Peyer's patch (tissue), 4 donors: ENCODE results near the gene PLK3. TPM values are rescaled to one million over a fixed set of nuclear protein-coding genes. Genes with fewer than 3 reads are reported as not detected.

ENCODE experiments used
- DNase-seq, 3 donors: peaks; one replicate each; pipeline ENCODE4 v3.0.0-alpha.2; 2017 to 2019
- H3K27ac ChIP-seq, 4 donors: fragments of 200-600 bp; sonication (generic); one replicate each; pipeline ENCODE4 v1.5.1; 2016 to 2019
- H3K27me3 ChIP-seq, 2 donors: fragments of 200-600 bp; sonication (generic); one replicate each; pipeline ENCODE4 v1.5.1; 2019
- H3K36me3 ChIP-seq, 3 donors: fragments of 200-600 bp; sonication (generic); one replicate each; pipeline ENCODE4 v1.5.1; 2016 to 2019
- H3K4me1 ChIP-seq, 4 donors: fragments of 200-600 bp; sonication (generic); one replicate each; pipeline ENCODE4 v1.5.1; 2016 to 2019
- H3K4me3 ChIP-seq, 4 donors: fragments of 200-600 bp; sonication (generic); 1 replicate in 3 of 4; 2 replicates in 1 of 4; pipeline ENCODE4 v1.5.1; 2016 to 2019; ENCODE audit warnings: mild to moderate bottlenecking in 1 of 4
- H3K9me3 ChIP-seq, 4 donors: fragments of 200-600 bp; sonication (generic); one replicate each; pipeline ENCODE4 v1.5.1; 2016 to 2019; ENCODE audit warnings: mild to moderate bottlenecking in 1 of 4
- POLR2A ChIP-seq, 2 donors: fragments of 450-650 bp; IDR thresholded peaks; one replicate each; pipeline ENCODE4 v1.5.1; 2017; ENCODE audit warnings: antibody characterized with exemption in 2 of 2, mild to moderate bottlenecking in 2 of 2, moderate library complexity in 2 of 2
- total RNA-seq, 4 donors: library from RNA; depleted of rRNA; stranded (reverse); fragments of >200 nt; gene quantifications; one replicate each; pipeline ENCODE4 v1.1.0, GENCODE V29; 2016
- TF ChIP-seq, protein P1 (sequence below), 6 experiments: fragments of 450-650 bp in 4 of 6; fragments of 200-600 bp in 2 of 6; sonication (generic) in 1 of 6; IDR thresholded peaks; one replicate each; pipeline ENCODE4 v1.5.1; 2017 to 2019; ENCODE audit warnings: antibody characterized with exemption in 6 of 6, mild to moderate bottlenecking in 3 of 6, moderate library complexity in 1 of 6

Gene PLK3
- total RNA-seq, 4 donors from 2014 or later, result 7.7 to 28.1 (median 23.5) TPM

DNA sequence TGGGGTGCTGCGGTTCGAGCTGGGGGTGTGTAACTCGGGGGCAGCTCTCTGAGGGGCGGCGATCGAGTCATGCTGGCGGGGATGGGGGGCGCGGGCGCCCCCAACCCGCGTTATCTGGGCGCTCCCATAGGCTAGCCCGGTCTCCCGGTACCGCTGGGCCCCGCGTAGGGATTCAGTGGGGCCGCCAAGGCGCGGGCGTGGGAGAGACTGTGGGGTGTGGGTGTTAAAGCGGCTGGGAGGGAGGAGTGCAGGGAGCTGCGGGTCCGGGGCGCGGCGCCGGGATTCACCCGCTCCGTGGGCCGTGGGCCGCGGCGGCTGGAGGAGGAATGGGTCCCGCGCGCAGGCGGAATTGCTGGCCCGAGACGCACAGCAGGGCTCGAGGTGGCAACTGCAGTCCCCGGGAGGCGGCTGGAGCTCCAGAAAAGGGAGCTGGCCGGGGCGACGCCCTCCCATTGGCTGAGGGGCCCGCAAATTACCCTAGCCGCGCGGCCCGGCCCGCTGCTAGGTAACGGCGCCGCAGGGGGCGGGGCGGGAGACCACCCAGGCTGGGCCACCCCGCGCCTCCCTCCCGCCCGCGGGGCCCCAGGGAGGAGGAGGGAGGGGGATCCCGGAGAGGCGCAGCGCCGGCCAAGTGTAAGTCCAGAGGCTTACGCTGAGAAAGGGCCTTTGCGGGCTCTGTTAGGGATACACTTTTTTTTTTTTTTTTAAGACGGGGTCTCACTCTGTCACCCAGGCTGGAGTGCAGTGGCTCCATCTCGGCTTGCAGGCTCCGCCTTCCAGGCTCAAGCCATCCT is 42.9 kb downstream of the PLK3 start, which contains the start of gene PTCH2:
Gene PTCH2 (minus strand): TSS at position 392 of the 794 bp plus-strand sequence. CDS start 321 bp downstream, at position 71.
- peak within 1 kb of the TSS in 3 of 4 donors; percentile 4 to 38 (median 21) for H3K27ac ChIP-seq
- H3K36me3 ChIP-seq, result no peaks in the 10 kb centered on the region
- H3K9me3 ChIP-seq, result no peaks in the 10 kb centered on the region
- DNase-seq, result peak; percentile 29 to 69 (median 62)
- H3K4me1 ChIP-seq, result peaks cover 0 to 11% (median 9%) of the 10 kb centered on the region in 4 donors
- H3K4me3 ChIP-seq, result peak within 1 kb of the TSS; percentile 27 to 63 (median 51)
- TF ChIP-seq, protein P1, sequence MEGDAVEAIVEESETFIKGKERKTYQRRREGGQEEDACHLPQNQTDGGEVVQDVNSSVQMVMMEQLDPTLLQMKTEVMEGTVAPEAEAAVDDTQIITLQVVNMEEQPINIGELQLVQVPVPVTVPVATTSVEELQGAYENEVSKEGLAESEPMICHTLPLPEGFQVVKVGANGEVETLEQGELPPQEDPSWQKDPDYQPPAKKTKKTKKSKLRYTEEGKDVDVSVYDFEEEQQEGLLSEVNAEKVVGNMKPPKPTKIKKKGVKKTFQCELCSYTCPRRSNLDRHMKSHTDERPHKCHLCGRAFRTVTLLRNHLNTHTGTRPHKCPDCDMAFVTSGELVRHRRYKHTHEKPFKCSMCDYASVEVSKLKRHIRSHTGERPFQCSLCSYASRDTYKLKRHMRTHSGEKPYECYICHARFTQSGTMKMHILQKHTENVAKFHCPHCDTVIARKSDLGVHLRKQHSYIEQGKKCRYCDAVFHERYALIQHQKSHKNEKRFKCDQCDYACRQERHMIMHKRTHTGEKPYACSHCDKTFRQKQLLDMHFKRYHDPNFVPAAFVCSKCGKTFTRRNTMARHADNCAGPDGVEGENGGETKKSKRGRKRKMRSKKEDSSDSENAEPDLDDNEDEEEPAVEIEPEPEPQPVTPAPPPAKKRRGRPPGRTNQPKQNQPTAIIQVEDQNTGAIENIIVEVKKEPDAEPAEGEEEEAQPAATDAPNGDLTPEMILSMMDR (IDR thresholded peaks at IDR 0.05), result no peak
- TF ChIP-seq POLR2A (IDR thresholded peaks at IDR 0.05), result no peak
- peaks cover 0 to 4% of the 10 kb centered on the region in 2 donors for H3K27me3 ChIP-seq

DNA sequence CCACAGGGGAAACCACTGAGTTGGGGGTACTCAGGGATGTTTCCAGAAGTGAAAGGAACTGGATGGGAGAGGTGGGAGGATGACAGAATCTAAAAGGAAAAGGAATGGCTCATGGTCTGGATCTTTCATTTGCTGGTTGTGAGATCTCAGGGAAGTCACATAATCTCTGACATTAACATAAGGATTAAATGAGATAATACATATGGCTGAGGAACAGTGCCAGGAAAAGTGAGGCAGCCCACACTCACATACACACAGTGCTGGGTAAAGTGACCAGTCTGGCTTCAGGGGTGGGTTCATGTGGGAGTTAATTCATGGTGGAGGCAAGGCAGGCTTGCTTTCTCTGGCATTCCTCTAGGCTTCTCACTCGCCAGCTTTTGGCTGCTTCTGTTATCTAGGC is 46.8 kb downstream of the PLK3 start:
- Histone ChIP-seq H3K36me3 (no peaks in the 10 kb centered on the region), H3K4me1 (peaks cover 0 to 11% (median 9%) of the 10 kb centered on the region in 4 donors), H3K9me3 (no peaks in the 10 kb centered on the region), H3K4me3 (no peak overlapping the region), H3K27me3 (peaks cover 0 to 4% of the 10 kb centered on the region in 2 donors), H3K27ac (no peak overlapping the region)
- TF ChIP-seq, protein P1 (IDR thresholded peaks at IDR 0.05), result no peak
- no peak for TF ChIP-seq POLR2A (IDR thresholded peaks at IDR 0.05)
- DNase-seq, result no peak

DNA sequence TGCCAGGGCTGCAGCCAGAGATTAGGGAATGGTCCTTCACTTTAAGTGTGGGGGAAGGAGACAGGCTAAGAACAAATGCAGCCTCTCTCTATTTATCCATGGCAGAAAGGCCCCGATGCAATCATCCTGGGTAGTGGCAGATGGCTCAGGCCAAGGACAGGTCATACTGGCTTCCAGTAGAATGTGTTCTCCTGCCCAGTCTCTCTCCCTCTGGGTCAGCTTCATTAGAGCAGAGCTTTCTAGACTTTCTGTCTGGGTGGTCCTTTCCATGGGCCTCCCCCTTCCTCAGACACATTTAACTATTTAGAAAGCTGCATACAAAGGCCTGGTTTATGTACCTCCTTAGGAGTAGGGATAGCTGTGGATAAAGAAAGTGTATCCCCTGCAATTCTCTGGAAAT is 47.7 kb downstream of the PLK3 start:
- DNase-seq, result no peak
- Histone ChIP-seq H3K27me3 (peaks cover 0 to 2% of the 10 kb centered on the region in 2 donors), H3K4me1 (peaks cover 0 to 7% (median 7%) of the 10 kb centered on the region in 4 donors), H3K9me3 (no peaks in the 10 kb centered on the region), H3K4me3 (no peak overlapping the region), H3K27ac (no peak overlapping the region), H3K36me3 (no peaks in the 10 kb centered on the region)
- no peak for TF ChIP-seq POLR2A (IDR thresholded peaks at IDR 0.05)
- TF ChIP-seq, protein P1 (IDR thresholded peaks at IDR 0.05), result no peak

DNA sequence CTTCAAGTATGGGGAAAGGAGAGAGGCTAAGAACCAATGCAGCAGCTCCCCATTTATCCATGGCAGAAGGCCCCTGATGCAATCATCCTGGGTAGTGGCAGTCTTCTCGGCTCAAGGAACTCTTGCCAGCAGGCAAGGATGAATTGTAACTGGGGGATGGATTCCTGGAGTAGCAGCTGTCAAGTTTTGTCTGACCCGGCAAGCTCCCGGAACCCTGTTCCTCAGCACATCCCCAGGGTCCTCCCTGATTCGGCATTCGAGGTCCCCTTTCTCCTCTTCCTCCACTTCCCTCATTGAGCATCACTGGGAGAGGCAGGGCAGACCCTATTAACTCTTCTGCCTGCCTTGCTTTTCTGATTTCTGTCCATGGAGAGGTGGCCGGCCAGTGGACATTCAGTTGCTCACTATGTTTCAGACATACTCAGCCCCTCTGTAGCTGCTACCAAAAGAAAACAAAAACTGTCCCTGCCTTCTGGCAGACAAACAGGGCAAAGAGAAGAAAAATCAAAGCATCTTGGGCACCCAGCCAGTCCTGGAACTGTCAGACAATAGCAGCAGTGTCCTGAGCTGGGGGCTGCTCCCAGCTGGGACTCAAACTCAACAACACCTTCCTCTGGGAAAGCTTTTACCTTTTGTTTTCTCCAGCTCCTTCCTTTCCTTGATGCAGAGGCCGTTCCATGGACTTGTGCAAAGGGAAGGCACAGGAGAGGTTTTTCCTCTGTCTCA is 48.4 kb downstream of the PLK3 start:
- Histone ChIP-seq H3K27me3 (no peaks in the 10 kb centered on the region), H3K4me3 (no peak overlapping the region), H3K36me3 (no peaks in the 10 kb centered on the region), H3K27ac (no peak overlapping the region), H3K4me1 (no peaks in the 10 kb centered on the region), H3K9me3 (no peaks in the 10 kb centered on the region)
- no peak for TF ChIP-seq POLR2A (IDR thresholded peaks at IDR 0.05)
- TF ChIP-seq, protein P1 (IDR thresholded peaks at IDR 0.05), result no peak
- no peak for DNase-seq

DNA sequence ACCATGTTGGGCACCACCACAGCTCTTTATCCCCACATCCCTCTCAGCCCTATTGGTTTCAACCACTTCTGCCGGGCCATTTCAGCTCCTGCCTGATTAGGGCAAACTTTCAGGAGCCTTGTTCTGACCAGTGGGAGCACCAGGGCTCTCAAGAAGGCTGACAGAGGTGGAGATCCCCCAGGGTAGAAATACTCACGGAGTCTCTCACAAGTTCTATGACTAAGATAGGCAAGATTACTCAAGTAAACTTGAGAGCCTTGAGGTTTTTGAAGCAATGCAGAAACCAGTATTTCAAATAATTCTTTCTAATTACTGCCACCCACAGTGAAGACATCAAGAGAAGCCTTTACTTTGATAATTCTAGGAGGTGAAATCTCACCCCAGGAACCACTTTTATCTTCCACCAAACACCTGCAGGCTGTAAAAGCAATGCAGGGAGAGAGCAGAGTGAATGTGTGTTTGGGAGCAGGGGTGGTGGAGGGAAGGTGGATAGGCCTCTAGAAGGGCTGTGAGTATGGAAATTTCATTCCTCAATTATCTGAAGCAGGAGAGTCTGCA is 49.5 kb downstream of the PLK3 start:
- TF ChIP-seq, protein P1 (IDR thresholded peaks at IDR 0.05), result no peak
- Histone ChIP-seq H3K4me3 (no peak overlapping the region), H3K36me3 (no peaks in the 10 kb centered on the region), H3K4me1 (no peaks in the 10 kb centered on the region), H3K9me3 (no peaks in the 10 kb centered on the region), H3K27ac (no peak overlapping the region), H3K27me3 (no peaks in the 10 kb centered on the region)
- DNase-seq, result no peak
